GM19351 (cell line): Measurements from ENCODE around the gene CCZ1.
A peak's percentile ranks its signal among the peaks of the same experiment; 100 is the strongest.
"Not testable (repeated sequence)": the region's sequence is repeated elsewhere in the genome, so short reads cannot be mapped to it uniquely, and the experiment has no call there.

Experiments used
- ATAC-seq: cut with Tn5 transposase; IDR thresholded peaks from one replicate; pipeline ENCODE4 v1.9.1; 2021; ENCODE audit warnings: mild to moderate bottlenecking, moderate library complexity; ENCODE audit not compliant: unreplicated experiment

CCZ1 gene

GRCh38 chr7:5898480-5899224, at the start of gene CCZ1:
CCZ1 (plus strand) TSS chr7:5898733; CDS start chr7:5898800, 67 bp downstream.
- ATAC-seq: peak; percentile 89

GRCh38 chr7:5850944-5851343, 47.6 kb upstream of the CCZ1 start:
- no peak for ATAC-seq

GRCh38 chr7:5854738-5855137, 43.8 kb upstream of the CCZ1 start:
- no peak for ATAC-seq

- ATAC-seq: not testable (repeated sequence)
Observed at GRCh38 chr7:5857041-5857575, 41.4 kb upstream of the CCZ1 start.

GRCh38 chr7:5858494-5858893, 40.0 kb upstream of the CCZ1 start:
- not testable (repeated sequence) for ATAC-seq

GRCh38 chr7:5861281-5861680, 37.3 kb upstream of the CCZ1 start:
- not testable (repeated sequence) for ATAC-seq

- not testable (repeated sequence) for ATAC-seq
Observed at GRCh38 chr7:5862753-5863366, 35.7 kb upstream of the CCZ1 start.

GRCh38 chr7:5865279-5865931, 33.1 kb upstream of the CCZ1 start:
- not testable (repeated sequence) for ATAC-seq

GRCh38 chr7:5867060-5867459, 31.5 kb upstream of the CCZ1 start:
- no peak for ATAC-seq

- ATAC-seq: not testable (repeated sequence)
Observed at GRCh38 chr7:5868928-5869341, 29.6 kb upstream of the CCZ1 start.

- ATAC-seq: no peak
Observed at GRCh38 chr7:5869691-5870090, 28.8 kb upstream of the CCZ1 start.

- ATAC-seq: no peak
Observed at GRCh38 chr7:5870311-5870710, 28.2 kb upstream of the CCZ1 start.

- ATAC-seq: no peak
Observed at GRCh38 chr7:5872326-5872725, 26.2 kb upstream of the CCZ1 start.

- not testable (repeated sequence) for ATAC-seq
Observed at GRCh38 chr7:5879591-5879990, 18.9 kb upstream of the CCZ1 start.

- ATAC-seq: not testable (repeated sequence)
Observed at GRCh38 chr7:5880106-5880505, 18.4 kb upstream of the CCZ1 start.

GRCh38 chr7:5884431-5884830, 14.1 kb upstream of the CCZ1 start:
- ATAC-seq: not testable (repeated sequence)

GRCh38 chr7:5888021-5888420, 10.5 kb upstream of the CCZ1 start:
- not testable (repeated sequence) for ATAC-seq

- not testable (repeated sequence) for ATAC-seq
Observed at GRCh38 chr7:5890244-5890643, 8.3 kb upstream of the CCZ1 start.

GRCh38 chr7:5892498-5892897, 6.0 kb upstream of the CCZ1 start:
- ATAC-seq: no peak

GRCh38 chr7:5897369-5897919, 1.1 kb upstream of the CCZ1 start:
- ATAC-seq: not testable (repeated sequence)

GRCh38 chr7:5903002-5903401, 4.5 kb downstream of the CCZ1 start:
- not testable (repeated sequence) for ATAC-seq
